Stimulated activated naive CD4-positive, alpha-beta T cell (primary cell): ENCODE results near the gene DAZAP2.
"Not testable (repeated sequence)": the region's sequence is repeated elsewhere in the genome, so short reads cannot be mapped to it uniquely, and the experiment has no call there.

Experiments
- DNase-seq, 6 experiments: peaks; one replicate each; lab custom pipeline; 2025; lab: John Stamatoyannopoulos, UW

DAZAP2 gene

DNA sequence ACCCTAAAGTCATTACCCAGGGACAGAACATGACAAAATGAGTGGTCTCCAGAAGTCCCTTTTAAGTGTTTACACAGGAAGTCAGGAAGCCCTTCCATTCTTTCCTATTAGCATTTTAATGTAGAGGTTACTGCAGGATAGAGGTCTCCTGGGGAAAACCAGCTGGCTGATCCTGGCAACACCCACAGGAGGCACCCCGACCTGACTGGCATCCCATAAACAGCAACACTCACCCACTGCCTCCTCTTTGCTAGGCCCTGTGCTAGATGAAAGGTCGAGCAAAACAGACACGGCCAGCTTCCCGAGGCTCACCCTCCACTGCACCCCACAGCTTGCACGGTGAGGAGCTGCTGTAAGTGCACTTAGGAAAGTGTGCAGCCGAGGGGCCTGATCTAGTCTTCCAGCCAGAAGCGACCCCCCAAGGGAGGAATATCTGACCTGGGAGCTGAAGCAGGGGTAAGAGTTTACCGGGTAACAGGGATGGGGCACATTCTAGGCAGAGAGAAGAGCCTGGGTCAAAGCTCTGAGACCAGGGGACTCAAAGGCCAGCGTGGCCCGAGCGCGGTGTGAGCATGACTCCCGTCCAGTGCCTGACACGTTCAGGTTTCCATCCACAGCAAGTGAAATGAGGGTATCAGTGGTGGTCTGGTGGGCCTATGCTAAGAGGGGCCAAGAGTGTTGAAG is 9.0 kb downstream of the DAZAP2 start:
- DNase-seq: no peak

DNA sequence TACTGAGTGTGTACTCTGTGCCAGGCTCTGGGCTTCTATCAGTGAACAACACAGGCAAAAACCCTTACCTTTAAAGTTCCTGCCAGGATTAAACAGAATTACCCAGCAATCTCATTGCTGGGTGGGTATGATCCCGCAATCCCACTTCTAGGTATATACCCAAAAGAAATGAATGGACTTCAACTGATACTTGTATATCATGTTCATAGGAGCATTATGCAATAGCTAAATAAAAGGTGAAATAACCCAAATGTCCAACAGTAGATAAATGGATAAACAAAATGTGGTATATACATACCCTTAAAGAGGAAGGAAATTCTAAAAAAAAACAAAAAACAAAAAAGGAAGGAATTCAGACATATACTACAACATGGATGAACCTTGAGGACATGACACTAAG is 14.7 kb downstream of the DAZAP2 start:
- DNase-seq: no peak

DNA sequence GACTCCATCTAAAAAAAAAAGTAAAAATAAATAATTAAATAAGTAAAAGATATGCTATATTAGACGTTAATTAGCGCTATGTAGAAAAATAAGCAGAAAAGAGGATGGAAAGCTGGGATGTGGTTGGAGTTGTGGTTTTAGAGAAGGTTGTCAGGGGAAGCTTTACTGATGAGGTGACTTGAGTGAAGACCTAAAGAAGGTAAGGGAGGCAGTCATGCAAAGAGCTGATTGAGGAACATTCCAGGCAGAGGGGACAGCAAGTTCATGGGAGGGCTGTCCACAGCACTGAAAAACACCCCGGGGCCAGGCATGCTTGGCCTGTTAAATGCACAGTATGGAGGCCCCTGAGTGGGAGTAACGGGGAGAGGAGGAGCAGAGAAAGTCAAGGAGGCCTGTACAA is 15.9 kb downstream of the DAZAP2 start:
- no peak for DNase-seq

DNA sequence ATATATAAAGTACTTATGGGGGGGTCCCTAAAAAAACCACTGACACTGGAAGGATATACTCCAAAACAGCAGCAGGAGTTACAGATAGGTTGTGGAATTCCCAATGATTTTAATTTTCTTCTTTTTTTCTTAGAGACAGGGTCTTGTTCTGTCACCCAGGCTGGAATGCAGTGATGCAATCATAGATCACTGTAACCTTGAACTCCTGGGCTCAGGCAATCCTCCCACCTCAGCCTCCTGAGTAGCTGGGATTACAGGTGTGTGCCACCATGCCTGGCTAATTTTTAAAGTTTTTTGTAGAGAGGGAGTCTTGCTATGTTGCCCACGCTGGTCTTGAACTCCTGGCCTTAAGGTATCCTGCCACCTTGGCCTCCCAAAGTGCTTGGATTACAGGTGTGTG is 21.0 kb downstream of the DAZAP2 start:
- not testable (repeated sequence) for DNase-seq

DNA sequence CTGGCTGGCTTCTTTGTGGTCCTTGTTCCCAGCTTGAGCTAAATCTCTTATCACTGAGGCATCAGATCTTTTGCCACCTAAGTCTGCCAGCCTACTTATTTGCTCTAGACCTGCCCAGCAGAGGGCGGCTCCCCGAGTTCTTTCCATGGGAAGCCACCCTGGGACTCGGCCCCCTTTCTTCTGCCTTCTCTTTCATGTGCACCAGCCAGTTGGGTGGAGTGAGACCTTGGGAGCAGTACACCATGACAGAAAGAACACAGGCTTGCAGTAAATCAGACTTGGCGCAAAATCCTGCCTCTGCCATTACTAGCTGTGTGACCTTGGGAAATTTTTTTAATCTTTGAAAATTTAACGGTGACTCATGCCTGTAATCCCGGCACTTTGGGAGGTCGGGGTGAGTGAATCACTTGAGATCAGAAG is 24.1 kb downstream of the DAZAP2 start:
- peak in 4 of 6 experiments; percentile 3 to 13 (median 10) for DNase-seq

DNA sequence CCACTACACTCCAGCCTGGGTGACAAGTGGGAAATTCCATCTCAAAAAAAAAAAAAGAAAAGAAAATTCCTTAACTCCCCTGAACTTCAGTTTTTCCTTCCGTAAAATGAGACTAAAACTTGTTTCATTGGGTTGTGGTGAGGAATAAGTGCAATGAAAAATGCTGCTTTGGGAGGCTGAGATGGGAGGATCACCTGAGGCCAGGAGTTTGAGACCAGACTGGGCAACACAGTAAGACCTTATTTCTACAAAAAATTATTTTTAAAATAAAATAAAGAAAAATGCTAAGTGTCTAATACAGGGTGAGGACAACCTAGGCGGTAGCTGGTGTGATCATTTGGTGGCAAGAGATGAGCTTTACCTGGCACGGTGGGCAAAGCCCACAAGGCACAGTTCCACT is 24.7 kb downstream of the DAZAP2 start:
- DNase-seq: no peak

DNA sequence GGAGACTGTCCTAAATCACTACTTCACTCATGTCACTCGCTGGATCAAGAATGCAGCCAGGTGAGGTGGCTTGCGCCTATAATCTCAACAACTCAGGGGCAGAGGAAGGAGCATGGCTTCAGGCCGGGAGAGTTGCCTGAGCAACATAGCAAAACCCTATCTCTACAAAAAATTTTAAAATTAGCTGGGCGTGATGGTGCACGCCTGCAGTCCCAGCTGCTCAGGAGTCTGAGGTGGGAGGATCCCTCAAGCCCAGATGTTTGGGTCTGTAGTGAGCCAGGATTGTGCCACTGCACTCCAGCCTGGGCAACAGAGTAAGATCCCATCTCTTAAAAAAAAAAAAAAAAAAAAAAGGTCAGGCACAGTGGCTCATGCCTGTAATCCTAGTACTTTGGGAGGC is 25.7 kb downstream of the DAZAP2 start:
- no peak for DNase-seq

DNA sequence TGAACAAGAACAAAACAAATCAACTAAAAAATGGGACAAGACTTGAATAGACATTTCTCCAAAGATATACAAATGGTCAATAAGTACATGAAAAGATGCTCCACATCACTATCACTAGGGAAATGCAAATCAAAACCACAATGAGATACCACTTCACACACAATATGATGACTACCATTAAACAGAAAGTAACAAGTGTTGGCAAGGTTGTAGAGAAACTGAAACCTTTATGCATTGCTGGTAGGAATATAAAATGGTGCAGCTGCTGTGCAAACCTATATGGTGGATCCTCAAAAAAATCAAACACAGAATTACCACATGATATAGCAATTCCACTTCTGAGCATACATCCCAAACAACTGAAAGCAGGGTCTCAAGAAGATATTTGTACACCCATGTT is 26.4 kb downstream of the DAZAP2 start:
- DNase-seq: no peak

DNA sequence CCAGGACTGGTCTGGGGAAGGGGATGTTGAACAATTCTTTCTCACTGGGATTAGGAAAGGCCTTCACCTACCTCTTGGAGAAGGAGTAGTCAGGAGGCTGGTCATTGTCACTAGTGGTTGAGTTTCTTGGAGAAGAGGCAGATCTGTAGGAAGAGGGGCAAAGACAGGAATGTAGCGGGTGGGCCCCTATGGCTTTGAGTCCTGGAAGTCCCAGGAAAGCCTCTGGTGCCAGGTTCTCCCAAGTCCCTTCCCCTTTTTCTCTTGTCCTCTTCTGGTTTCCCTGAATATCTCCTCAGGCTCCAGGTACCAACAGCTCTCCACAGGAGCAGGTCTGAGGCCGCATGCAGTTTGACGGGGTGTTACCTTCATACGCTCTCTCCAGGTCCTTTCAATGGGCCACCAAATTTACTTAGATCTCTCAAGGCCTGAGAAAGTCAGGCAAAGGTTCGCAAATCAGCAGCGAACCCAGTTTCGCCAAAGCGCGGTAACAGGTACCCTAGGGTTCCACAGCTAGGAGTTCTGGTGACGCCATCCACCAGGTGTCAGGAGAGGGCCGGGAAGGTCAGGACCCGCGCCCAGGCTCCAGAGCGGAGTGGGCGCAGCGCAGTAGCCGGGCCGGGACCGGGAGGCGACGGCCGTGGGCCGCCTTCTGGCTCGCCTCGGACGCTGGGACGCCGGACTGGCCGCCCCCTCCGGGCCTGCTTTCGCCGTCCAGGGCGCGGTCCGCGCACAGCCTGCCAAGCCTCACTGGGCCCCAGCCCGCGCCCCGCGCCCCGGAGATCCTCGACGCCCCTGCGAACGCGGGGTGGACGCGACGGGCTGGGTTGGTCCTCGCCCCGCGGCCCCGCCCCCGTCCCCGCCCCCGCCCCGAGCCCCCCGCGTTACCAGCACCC is 30.8 kb downstream of the DAZAP2 start:
- DNase-seq: peak; percentile 14 to 58 (median 52)

DNA sequence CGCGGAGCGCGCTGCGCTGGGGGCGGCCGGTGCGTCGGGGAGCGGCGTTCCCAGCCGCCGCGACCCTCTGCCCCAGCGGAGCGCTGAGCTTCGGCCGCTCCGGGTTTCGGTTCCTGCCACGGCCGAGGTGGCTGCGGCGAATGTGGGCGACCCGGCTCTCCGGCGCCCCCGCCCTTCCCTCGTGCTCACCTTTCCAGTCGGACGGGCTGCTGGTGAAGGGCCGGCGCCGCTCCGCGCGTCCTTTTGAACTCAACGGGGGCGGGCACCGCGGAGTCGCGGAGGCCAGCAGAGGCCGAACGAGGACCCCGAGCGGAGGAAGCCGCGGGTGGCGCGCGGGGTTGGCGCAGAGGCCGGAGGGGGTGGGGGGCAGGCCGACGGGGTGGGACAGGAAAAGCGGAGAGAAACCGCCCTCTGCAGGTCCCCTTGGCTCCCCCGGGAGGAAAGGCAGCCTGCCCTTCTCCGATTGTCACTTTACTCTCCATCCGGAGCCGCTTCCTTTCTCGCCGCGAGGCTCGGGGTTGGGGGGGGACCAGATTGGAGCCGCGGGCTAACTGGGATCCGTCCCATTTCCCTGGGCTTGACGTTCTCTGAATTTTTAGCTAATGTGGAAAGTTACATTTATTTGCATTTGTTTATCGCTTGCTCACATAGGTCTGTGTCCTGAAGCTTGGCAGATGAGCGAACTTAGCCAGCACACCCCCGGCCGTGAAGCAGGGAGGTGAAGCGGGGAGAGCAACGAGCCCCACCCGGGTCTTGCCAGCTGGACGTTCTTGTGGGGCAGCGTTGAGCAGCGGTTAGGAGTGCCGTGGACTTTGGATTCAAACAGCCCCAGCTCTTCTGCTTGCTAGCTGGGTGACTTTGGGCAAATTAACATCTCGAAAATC is 31.7 kb downstream of the DAZAP2 start, which contains the start of gene SMAGP:
TSS of gene SMAGP (minus strand) at position 349 of the 884 bp plus-strand sequence. CDS start 1,137 bp downstream, outside the sequence.
- peak; percentile 14 to 56 (median 46) for DNase-seq

DNA sequence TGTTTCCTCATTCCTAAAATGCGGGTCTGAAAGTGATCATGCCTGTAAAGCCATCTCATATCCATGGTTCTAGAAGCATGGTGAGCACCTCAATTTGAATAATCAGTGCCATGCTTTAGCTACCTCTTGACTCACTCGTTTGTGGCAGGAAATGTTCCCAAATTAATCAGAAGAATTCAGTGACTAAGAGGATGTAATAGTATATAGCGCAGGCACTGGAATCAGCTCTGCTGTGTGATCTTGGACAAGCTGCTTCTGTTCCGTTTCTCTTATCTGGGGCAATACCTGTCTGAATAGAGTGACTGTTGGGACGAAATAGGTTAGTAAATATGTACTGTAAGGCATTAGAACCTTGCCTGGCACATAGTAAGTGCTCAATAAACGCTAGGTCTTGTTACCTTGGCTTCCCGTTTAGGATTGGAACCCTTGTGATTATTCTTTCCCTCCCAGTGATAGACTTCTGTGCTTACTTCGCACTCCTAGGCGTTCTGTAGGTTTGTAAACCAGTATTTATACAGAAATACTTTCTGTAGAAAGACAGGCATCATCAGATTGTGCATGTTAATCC is 32.4 kb downstream of the DAZAP2 start:
- peak in 1 of 6 experiments; percentile 37 for DNase-seq

DNA sequence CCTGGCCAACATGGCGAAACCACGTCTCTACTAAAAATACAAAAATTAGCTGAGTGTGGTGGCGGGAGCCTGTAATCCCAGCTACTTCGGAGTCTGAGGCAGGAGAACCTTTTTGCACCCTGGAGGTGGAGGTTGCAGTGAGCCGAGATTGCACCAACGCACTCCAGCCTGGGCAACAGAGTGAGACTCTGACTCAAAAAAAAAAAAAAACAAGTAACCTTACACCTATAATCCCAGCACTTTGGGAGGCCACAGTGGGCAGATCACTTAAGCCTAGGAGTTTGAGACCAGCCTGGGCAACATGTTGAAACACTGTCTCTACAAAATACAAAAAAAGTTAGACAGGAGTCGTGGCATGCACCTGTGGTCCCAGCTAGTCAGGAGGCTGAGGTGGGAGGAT is 34.2 kb downstream of the DAZAP2 start:
- DNase-seq: not testable (repeated sequence)

DNA sequence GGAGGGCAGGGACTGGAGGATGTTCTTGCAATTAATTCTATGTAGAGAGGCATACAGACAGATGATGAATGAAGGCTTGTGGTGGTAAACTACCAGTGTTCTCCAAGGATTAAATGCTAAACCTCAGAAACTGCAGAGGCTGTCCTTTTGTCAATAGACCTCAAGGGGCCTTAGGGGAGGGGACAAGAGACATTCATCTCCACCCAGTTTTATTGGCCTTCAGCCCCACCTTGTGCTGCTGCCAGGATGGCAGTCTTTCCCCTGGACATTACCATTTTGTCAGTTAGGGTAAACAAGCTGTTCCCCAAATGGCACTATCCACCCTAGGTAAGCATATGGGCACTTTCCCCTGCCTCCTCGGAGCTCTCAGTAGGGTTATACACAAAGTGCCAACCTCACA is 36.5 kb downstream of the DAZAP2 start:
- DNase-seq: no peak

DNA sequence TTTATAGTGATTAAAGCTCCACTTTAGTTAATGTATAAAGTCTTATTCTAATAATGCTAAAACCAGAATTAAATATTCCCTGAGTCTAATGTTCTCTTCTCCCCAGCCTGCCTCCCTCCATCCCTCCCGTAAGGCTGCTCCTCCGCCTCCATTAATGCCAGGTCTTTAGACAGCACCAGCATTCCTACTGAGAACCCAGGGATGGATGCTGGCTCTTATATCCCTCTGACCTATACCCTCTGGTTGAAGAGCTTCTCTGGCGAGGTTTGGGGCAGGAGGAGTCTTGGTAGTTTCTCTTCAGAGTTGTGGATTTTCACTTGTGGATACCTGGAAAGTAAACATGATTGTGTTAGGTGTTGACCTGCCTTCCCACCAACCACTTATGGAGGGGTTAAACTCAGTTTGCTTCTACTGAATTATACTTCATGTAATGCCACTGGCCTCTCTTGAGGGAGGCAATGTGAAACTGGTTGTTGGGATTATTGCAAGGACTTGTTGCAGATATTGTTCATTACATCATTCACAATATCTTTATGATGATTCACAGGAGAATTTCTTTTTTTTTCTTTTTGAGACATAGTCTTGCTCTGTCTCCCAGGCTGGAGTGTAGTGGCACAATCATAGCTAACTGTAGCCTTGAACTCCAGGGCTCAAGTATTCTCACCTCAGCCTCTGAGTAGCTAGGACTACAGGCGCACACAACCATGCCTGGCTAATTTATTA is 42.7 kb downstream of the DAZAP2 start:
- DNase-seq: no peak

DNA sequence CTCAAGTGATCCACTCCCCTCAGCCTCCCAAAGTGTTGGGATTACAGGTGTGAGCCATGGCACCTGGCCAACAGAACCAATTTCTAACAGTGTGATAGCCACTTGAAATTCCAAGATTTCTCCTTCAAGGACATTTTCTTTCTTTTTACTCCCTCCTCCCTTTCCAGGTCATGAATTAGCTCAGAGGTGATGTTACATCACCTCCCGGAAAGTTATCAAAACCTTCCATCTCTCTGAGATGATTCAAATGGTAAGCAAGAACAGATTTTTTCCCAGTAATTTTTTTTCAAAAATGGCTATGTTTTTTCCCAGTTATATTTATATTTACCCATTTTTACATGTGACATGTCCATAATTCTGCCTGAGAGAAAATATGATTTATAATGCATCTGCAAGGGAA is 47.2 kb downstream of the DAZAP2 start:
- no peak for DNase-seq

DNA sequence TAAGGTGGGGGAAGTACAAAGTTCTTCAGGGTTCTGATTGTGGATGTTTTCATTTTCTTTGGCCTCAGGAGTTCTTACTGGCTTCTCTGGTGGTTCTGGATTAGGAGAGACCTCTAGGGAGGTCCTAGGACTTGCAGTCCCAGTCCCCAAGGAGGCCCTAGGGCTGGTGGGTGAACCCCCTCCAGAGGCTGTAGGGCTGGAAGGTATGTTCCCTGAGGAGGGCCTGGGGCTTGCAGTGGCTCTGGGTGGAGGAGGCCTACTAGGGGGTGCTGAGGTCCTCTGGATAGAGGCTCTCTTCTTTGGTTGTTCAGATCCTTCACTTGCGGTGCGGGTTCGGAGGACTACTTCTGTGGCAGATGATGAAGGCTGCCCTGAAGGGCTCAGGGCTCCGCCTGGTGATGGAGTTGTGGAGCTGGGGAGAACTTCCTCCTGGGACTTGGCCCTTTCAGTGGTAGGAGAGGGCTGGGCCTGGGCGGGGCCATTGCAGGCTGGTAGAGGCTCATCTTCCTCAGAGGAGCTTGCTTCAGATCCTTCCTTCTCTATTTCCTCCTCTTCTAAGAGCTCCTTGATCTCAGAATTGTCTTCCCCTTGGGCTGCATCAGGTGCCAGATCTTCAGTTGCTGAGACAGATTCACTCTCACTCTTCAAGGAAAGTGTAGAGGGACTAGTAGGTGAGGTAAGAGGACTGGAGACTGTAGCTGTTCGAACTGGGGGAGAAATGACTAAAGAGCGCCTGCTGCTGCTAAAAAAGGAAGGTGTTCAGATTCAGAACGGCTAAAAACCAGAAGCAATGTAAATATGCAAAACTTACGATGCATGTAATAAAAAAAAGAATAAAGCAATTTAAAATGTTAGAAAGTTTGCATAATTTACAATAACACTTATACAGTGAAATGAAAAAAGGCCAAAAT is 53.2 kb downstream of the DAZAP2 start:
- not testable (repeated sequence) for DNase-seq
